NCI-H2196 (cell line): ENCODE measurements around the gene KTI12.
"Not testable (repeated sequence)": the region's sequence is repeated elsewhere in the genome, so short reads cannot be mapped to it uniquely, and the experiment has no call there.

Experiments used
- DNase-seq: peaks from one replicate; lab custom pipeline; 2025; ENCODE audit not compliant: unreplicated experiment; lab: John Stamatoyannopoulos, UW

Gene KTI12

DNA sequence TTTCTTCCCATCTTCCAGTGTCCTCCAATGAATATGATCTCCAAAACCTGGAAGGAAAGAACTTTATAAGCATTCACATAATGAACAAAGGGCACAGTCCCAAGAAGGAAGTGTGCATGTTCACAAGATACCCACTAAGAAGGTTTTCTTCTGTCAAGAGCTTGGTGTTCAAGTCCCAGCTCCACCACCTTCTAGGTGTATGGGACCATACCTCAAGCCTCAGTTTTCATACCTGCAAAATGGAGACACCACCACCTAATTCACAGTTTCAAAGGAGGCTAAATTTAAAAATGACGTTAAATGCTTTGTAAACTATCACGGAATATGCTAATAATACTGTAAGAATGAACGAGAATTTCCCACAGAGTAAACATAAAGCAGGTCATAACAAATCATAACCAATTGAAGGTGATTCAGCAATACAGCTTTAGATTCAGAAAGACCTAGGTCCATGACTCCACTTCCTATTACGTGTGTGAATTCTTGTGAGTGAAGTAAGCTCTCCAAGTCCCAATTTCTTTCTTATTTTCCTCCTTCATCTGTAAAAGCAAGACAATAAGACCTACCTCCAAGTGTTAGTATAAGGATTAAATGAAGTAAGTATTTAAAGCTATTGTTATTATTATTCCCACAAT, 8.1 kb upstream of the KTI12 start:
- DNase-seq = no peak

DNA sequence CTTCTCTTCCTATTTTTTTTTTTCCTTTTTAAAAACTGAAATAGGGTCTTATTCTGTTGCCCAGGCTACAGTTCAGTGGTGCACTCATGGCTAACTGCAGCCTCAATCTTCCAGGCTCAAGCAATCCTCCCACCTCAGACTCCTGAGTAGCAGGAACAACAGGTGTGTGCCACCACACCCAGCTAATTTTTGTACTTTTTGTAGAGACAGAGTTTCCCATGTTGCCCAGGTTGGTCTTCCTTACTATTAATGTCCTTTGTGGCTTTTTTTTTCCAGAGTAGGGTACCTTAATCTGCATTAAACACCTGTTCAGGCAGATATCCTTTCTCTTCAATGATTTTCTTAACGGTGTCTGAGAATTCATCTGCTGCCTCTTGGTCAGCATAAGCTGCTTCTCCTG, 4.3 kb upstream of the KTI12 start:
- DNase-seq = no peak

DNA sequence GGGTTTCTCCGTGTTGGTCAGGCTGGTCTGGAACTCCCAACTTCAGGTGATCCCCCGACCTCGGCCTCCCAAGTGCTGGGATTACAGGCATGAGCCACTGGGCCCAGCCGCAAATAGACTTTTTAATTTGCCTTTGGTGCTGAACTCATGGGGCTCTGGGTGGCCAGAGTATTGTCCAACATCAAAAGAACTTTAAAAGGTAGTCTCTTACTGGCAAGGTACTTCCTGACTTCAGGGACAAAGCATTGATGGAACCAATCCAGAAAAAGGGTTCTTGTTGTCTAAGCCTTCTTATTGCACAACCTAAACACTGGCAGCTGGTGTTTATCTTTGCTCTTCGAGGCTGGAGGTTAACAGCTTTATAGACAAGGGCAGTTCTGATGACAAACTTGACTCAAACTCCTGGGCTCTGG, 3.8 kb upstream of the KTI12 start:
- peak; percentile 82 for DNase-seq

DNA sequence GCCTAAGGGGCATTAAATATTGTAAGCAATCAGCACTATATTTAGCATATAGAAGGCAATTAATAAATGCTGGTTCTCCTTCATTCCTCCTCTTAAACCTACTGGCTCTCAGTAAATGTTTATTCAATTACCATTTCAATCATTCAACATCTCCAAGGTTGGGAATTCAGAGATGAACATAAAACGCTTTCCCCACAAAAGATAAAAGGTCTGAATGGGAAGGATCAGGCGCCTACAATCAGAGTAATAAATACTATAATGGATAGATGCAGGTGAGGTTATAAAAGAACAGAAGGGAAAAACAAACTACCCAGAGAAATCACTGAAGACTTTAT, 407 bp upstream of the KTI12 start:
- no peak for DNase-seq

DNA sequence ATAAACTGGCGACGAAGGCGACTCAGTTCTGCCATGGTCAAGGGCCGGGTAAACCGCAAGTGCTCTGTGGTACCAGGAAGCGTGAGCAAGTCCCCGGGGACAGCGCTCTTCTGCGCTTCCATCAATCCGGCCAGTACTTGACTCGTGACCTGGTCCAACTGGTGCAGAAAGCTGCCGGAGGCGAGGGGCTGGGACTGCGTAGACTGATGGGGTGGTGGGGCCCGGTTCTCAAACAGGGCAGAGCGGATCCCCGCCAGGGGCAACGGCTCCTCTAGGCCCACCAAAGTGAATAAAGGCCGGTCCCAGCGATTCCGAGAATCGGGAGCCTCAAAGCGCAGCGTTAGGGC, 852 bp downstream of the KTI12 start:
- no peak for DNase-seq

DNA sequence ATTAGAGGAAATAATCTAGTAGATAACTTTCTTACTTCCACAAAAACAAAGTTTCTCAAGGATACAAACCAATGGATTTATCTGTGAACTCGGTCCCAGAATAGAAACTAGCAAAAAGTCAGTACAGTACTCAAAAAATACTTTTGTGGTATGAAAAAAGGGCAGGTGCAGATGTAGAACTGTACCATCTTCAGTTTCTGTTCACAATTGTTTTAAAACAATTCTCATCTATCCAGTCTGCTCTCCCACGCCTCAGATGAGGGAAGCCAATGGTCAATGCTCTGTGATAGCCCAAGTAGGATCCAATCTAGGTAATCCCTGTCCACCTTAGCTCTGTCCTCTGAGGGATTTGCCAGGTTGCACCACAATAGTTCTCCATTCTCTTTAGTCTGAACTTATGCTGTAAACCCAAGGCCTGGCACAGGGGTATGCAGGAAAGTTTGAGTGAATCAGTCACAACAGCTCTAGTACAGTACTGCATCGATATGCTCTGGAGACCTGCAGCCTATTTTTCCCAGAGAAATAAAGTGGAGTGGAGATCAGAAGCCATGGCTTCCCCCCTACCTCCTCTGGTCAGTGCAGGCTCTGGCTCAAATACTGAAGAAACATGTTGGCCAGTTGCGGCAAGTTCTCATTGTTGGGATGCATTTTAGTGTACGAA, 1.4 kb downstream of the KTI12 start:
- DNase-seq = no peak

DNA sequence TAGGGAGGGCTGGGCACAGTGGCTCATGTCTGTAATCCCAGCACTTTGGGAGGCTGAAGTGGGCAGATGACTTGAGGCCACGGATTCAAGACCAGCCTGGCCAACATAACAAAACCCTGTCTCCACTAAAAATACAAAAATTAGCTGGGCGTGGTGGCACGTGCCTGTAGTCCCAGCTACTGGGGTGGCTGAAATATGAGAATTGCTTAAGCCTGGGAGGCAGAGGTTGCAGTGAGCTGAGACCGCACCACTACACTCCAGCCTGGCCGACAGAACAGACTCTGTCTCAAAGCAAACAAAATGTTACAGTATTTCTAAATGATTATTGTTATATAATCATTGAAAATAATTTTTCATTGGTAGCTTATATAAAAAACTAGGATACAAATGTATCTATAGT, 4.8 kb downstream of the KTI12 start:
- DNase-seq = not testable (repeated sequence)

DNA sequence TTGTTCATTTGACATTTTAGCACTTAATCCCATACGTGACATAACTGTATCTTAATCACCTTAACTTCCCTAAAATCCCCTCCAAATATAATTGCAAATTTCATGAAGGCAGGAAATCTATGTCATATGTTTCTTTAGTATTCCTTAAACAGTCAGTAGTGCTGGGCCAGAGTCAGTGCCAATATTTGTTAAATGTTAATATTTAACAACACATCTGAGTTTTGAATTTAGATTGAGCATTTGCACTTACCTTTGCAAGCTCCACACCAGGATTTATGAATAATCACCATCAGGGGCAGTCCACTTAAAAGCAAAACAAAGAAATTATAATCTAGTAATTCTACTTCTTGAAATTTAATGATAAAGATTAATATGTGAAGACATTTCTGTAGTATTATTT, 5.3 kb downstream of the KTI12 start:
- DNase-seq = no peak

DNA sequence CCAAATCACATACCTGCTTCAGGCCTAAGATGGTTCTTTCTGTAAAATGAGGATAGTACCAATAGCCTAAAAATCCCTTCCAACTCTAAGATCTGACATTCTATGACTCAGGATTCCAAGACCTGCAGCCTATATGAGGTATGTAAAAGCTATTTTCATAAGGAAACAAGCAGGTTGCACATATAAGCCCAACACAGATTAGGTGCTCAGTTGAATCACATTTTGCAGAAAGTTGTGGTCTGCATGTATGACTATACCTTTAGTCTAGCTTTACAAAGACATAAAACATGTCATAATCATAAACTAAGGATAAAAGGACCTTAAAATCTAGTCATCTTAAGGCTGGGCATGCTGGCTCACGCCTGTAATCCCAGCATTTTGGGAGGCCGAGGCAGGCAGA, 7.3 kb downstream of the KTI12 start:
- DNase-seq = no peak

DNA sequence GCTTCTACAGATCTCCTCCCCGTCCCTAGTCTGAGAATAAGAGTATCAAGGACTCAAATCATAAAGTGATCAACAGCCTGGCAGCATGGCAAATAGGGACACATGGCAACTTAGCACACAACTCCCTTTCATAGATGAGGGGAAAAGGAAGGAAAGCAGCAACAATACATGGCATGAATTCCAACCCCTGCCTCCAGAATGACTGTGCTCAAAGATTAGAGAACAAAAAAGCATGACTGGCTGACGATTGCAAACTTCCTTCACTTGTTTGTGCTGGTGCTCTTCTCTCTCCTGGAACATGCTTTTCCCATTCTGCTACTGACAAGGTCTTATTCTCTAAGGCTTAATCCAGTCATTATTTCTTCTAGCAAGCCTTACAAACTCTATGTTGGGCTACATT, 11.5 kb downstream of the KTI12 start:
- no peak for DNase-seq

DNA sequence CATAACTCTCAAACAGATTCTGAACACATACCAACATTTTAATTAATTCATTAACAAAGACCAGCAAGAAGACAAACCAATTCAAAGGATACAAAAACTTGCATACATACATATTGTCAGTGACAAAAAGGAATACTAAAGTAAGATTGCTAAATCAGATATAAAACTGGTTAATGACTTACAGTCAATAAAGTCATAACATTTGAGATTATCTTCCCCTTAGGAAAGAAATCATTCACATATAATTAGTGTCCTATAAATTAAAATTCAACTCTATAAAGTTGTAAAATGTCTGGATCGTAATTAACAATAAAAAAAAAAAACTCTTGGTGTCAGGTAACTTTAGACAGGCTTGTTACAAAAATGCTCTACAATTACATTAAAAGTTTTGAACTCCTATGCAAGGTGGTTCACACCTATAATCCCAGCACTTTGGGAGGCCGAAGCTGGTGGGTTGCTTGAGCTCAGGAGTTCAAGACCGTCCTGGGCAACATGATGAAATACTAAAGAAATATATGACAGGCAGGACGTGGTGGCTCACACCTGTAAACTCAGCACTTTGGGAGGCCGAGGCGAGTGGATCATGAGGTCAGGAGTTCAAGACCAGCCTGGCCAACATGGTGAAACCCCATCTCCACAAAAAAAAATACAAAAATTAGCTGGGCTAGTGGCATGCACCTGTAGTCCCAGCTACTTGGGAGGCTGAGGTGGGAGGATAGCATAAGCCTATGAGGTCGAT, 25.4 kb downstream of the KTI12 start:
- no peak for DNase-seq

DNA sequence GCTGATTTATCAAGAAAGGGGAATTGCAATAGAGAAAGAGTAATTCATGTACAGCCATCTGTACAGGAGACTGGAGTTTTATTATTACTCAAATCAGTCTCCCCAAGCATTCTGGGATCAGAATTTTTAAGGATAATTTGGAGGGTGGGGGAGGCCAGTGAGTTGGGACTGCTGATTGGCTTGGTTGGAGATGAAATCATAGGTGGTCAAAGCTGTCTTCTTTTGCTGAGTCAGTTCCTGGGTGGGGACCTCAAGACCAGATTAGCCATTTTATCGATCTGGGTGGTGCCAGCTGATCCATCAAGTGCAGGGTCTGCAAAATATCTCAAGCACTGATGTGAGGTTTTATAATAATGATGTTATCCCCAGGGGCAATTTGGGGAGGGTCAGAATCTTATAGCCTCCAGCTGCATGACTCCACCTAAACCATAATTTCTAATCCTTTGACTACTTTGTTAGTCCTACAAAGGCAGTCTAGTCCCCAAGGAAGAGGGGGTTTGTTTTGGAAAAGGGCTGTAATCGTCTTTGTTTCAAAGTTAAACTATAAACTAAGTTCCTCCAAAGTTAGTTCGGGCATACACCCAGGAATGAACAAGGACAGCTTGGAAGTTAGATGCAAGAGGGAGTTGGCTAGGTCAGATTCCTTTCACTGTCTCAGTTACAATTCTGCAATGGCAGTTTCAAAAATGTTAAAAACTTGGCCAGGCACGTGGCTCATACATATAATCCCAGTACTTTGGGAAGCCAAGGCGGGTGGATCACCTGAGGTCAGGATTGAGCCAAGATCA, 26.2 kb downstream of the KTI12 start:
- no peak for DNase-seq

DNA sequence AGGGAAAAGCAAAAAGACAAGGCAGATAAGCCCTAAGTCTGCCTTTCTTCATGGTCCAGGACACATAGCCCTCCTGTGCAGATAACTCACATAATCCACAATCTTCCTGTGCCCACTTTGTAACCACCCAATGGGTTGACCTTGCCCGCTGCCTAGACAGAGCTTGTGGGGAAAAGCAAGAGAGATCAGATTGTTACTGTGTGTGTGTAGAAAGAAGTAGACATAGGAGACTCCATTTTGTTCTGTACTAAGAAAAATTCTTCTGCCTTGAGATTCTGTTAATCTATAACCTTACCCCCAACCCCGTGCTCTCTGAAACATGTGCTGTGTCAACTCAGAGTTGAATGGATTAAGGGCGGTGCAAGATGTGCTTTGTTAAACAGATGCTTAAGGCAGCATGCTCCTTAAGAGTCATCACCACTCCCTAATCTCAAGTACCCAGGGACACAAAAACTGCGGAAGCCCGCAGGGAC, 27.5 kb downstream of the KTI12 start:
- not testable (repeated sequence) for DNase-seq

DNA sequence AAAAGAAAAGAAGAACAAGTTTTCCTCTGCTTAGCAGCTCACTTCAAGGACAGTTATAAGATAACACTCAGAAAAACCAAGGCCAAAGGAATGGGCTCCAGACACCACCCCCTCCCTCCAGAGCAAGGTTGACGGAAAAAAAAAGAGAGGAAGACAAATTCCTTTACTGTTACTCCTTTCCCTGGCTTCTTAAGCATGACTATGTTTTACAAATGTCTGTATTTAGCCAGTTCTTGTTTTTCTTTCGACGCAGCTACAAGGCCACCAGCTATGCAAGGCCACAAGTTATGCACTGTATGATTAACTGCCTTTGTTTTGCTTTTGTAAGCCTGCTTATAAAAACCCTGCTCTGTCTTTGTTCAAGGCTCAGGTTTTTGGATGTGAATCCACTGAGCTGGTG, 28.1 kb downstream of the KTI12 start:
- not testable (repeated sequence) for DNase-seq

DNA sequence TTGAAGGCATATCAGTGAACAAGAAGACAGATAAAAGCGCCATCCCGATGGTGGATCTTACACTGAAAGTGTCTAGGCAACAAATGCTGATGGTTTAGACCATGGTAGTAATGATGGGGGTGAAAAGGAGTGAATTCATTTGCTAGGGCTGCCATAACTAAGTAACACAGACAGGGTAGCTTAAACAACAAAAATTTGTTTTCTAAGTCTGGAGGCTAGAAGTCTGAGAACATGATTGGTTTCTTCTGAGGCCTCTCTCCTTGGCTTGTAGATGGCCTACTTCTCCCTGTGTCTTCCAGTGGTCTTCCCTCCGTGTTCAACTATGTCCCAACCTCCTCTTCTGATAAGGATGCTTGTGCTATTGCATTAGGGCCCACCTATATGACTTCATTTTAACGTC, 29.7 kb downstream of the KTI12 start:
- no peak for DNase-seq

DNA sequence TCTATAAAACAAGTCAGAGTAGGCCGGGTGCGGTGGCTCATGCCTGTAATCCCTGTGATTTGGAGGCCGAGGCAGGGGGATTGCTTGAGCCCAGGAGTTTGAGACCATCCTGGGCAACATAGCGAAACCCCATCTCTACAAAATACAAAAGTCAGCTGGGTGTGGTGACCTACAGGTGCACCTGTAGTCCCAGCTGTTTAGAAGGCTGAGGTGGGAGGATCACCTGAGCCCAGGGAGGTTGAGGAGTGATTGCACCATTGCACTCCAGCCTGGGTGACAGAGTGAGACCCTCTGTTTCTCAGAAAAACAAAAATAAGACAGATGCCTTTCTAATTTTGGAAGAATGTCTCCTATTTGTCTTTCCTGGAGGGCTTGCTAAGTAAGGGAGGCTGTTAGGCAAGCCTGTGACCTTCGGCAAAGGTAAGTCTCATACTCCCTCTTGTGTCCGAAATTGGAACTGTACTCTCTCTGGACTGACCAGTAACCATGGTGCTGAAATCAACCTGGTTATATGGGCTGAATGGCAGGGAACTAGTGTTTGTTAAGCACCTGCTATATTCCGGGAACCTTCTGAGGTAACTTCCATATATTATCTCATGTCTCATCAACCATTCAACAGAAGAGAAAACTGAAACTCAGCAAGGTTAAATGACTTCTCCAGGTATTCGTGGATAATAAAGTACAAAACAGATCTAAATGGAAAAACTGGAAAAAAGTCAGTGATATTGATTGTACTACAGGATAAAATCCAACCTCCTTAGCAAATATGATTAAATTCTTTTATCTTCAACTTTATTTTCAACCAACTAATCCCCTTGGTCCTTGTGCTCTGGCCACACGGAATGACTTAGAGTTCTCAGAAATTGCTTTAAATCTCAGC, 31.3 kb downstream of the KTI12 start:
- peak; percentile 93 for DNase-seq

DNA sequence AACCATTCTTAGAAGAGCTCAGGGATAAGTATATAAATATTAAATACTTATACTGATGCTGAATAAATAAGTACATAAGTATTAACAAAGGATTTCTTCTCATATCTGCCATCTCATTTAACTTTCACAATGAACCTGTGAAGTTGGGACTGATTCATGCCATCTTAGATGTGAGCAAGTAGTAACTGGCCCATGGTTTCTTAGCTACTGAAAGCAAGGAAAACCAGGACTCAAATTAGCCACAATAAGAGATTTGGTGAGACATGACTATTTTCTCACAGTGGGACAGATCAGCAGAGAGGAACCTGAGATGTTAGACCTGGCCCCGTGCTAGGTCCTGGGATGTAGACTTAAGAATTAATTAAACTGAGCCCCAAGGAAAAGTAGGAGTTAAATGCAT, 34.9 kb downstream of the KTI12 start:
- DNase-seq = no peak

DNA sequence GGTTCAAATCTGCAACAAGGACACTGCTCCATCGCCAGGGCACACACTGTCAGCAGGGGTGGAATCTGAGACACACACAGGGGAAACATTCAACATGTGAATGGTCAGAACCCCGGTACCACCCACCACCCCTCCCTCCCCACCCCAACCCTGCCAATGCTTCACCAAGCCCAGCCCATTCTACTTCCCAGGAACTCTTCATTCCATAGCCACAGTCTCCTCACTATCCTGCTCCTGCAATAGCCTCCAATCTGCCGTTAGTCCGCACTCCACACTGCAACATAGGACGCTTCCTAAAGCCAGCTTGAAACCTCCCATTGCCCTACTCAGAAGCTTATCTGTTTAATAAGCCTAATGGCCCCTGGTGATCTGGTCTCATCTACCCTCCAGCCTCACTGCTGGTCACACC, 35.6 kb downstream of the KTI12 start:
- no peak for DNase-seq

DNA sequence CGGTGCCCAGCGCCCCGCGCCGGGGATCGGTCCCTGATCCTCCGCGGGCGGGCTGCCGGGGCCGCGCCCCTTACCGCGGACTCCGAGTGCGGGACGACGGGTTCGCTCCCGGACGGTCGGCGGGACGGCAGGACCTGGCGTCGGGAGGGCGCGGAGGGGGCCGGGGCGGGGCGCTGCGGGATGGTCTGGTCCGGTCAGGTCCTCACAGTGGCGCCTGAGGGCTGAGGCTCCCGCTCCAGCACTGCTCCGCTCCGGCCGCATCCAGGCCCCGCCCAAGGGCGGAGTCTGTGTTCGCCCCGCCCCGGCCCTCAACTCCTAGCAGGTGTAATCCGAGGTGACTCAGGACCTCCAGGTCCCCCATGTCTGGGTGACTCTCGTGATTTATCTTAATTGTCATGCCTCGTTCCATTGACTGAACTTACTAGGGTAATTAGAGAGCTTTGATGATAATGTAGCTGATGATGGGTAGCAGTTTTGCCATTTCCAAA, 43.1 kb downstream of the KTI12 start, which contains the start of gene RAB3B:
RAB3B (minus strand) TSS at position 223 of the 488 bp plus-strand sequence. CDS start 13,583 bp downstream, outside the sequence.
- DNase-seq = peak; percentile 75
